Psoas muscle (tissue), 8 donors: Measurements from ENCODE around the gene VSTM2B. TPM values are rescaled to one million over a fixed set of nuclear protein-coding genes. Genes with fewer than 3 reads are reported as not detected.

ENCODE experiments used
- ATAC-seq, 4 donors: fragments of 200-7000 bp; cut with Tn5 transposase; one replicate each; pipeline ENCODE4 v1.9.1; 2020; ENCODE audit warnings: moderate library complexity in 3 of 4, mild to moderate bottlenecking in 2 of 4
- DNase-seq, 2 donors: peaks; one replicate each; pipeline ENCODE4 v3.0.0-alpha.2; 2020
- H3K27ac ChIP-seq: fragments of 200-600 bp; one replicate; pipeline ENCODE4 v1.8.0; 2022
- H3K27me3 ChIP-seq, 3 donors: fragments of 200-600 bp in 1 of 3; one replicate each; pipeline versions ENCODE4 v1.6.1 to v1.8.0; 2013 to 2022; ENCODE audit warnings: low read length in 2 of 3, mild to moderate bottlenecking in 2 of 3, moderate library complexity in 1 of 3; ENCODE audit not compliant: insufficient read depth in 3 of 3
- H3K36me3 ChIP-seq, 2 donors: fragments of 200-600 bp in 1 of 2; one replicate each; pipeline versions ENCODE4 v1.6.1 to v1.8.0; 2013 to 2022; ENCODE audit warnings: low read depth in 1 of 2, mild to moderate bottlenecking in 1 of 2, moderate library complexity in 1 of 2; ENCODE audit not compliant: insufficient read depth in 1 of 2
- H3K4me1 ChIP-seq: fragments of 200-600 bp; one replicate; pipeline ENCODE4 v1.8.0; 2022
- H3K4me3 ChIP-seq: fragments of 200-600 bp; one replicate; pipeline ENCODE4 v1.8.0; 2022; ENCODE audit warnings: mild to moderate bottlenecking
- H3K9me3 ChIP-seq: fragments of 200-600 bp; one replicate; pipeline ENCODE4 v1.8.0; 2022
- CTCF ChIP-seq: fragments of 200-600 bp; IDR thresholded peaks from one replicate; pipeline ENCODE4 v1.8.0; 2022; ENCODE audit warnings: antibody characterized with exemption
- WGBS, 3 donors: extraction: QIAGEN DNeasy Blood & Tissue Kit; methylation state at CpG; one replicate each; pipeline versions ENCODE4 v1.1.6 to v1.1.7; 2013; 5-methylcytosine and 5-hydroxymethylcytosine counted together
- intact Hi-C, 2 donors: fragments of 100-400 bp; cut with DNase I; formaldehyde crosslinking; loops; one replicate each; pipeline versions ENCODE4 v1.11.0 to v1.14.2; 2022
- polyA plus RNA-seq, 3 donors: library from polyadenylated mRNA; stranded (reverse); fragments of 200-250 nt; gene quantifications; one replicate each; pipeline ENCODE4 v1.2.3, GENCODE V29; 2013
- total RNA-seq, 4 donors: library from RNA; stranded (reverse); fragmentation: NEBNext Ultra II Directional in 2 of 4; extraction: Animal tissue kit (Norgen Biotek cat#: 25700) in 2 of 4; gene quantifications; one replicate each; pipeline versions ENCODE4 v1.2.1 to v1.2.4, GENCODE V29; 2021 to 2023
- donor health status: healthy with polysubstance abuse.
- donor health status: DM: no; HTN: no; CAD: no; lungs with moderate emphysema.
- donor health status: Bipolar disorder and iron deficiency.
- donor health status: healthy.
- donor health status: DM: yes; HTN: yes; CAD: no.
- donor health status: DM: no; HTN: no; CAD: no.
- donor health status: DM: no; HTN: no; CAD: no.
- donor health status: DM: yes; HTN: yes; CAD: no.

VSTM2B gene
- total and polyA plus RNA-seq, 7 donors, result not detected

- Histone ChIP-seq H3K4me1 (no peaks in the 10 kb centered on the region), H3K36me3 (no peaks in the 10 kb centered on the region), H3K9me3 (no peaks in the 10 kb centered on the region), H3K27ac (no peak overlapping the region), H3K4me3 (no peak overlapping the region), H3K27me3 (peaks cover 0 to 8% (median 6%) of the 10 kb centered on the region in 3 donors)
- no peak for DNase-seq
- ATAC-seq, result no peak
- intact Hi-C loops, result no loop called here
- no peak for TF ChIP-seq CTCF
- 60 to 66% (median 63%) methylated on average over 8 of the region's 8 CpGs for WGBS, 3 donors
These were observed 11.1 kb upstream of the VSTM2B start for GRCh38 chr19:29514525-29515232.

GRCh38 chr19:29515233-29515619 lies 10.6 kb upstream of the VSTM2B start:
- H3K27me3 ChIP-seq, result peaks cover 0 to 6% (median 6%) of the 10 kb centered on the region in 3 donors
- intact Hi-C loops, result no loop called here
- no peak for TF ChIP-seq CTCF

GRCh38 chr19:29515706-29516357 lies 10.0 kb upstream of the VSTM2B start:
- 57 to 70% (median 63%) methylated on average over 19 of the region's 19 CpGs for WGBS, 3 donors
- DNase-seq, result no peak

More at GRCh38 chr19:29515233-29515619, 10.6 kb upstream of the VSTM2B start:
- H3K36me3 ChIP-seq, result no peaks in the 10 kb centered on the region
- 46 to 60% (median 55%) methylated on average over 5 of the region's 5 CpGs for whole genome bisulfite sequencing, 3 donors
- DNase-seq (no peak), ATAC-seq (no peak)
- H3K27ac ChIP-seq, result no peak overlapping the region
- no peak overlapping the region for H3K4me3 ChIP-seq
- no peaks in the 10 kb centered on the region for H3K9me3 ChIP-seq
- H3K4me1 ChIP-seq, result no peaks in the 10 kb centered on the region

GRCh38 chr19:29516358-29516725 lies 9.5 kb upstream of the VSTM2B start:
- DNase-seq (peak in 1 of 2 donors; percentile 13), ATAC-seq (no peak)
- no peaks in the 10 kb centered on the region for H3K9me3 ChIP-seq
- H3K27ac ChIP-seq, result no peak overlapping the region
- no peaks in the 10 kb centered on the region for H3K4me1 ChIP-seq
- WGBS, 3 donors, result 77 to 87% (median 78%) methylated on average over 9 of the region's 9 CpGs
- intact Hi-C loops, result no loop called here
- H3K27me3 ChIP-seq, result peaks cover 0 to 10% (median 2%) of the 10 kb centered on the region in 3 donors
- H3K36me3 ChIP-seq, result no peaks in the 10 kb centered on the region
- H3K4me3 ChIP-seq, result no peak overlapping the region
- TF ChIP-seq CTCF, result no peak

More at GRCh38 chr19:29515706-29516357, 10.0 kb upstream of the VSTM2B start:
- TF ChIP-seq CTCF, result no peak
- Histone ChIP-seq H3K36me3 (no peaks in the 10 kb centered on the region), H3K27ac (no peak overlapping the region), H3K9me3 (no peaks in the 10 kb centered on the region), H3K4me3 (no peak overlapping the region), H3K27me3 (peaks cover 0 to 6% (median 3%) of the 10 kb centered on the region in 3 donors), H3K4me1 (no peaks in the 10 kb centered on the region)
- intact Hi-C loops, result no loop called here
- no peak for ATAC-seq
